Epithelial cell of proximal tubule (primary cell): ENCODE results near the gene OXCT2. TPM values are rescaled to one million over a fixed set of nuclear protein-coding genes. Genes with fewer than 3 reads are reported as not detected.
"Not testable (repeated sequence)": the region's sequence is repeated elsewhere in the genome, so short reads cannot be mapped to it uniquely, and the experiment has no call there.

Source experiments
- DNase-seq: peaks from one replicate; pipeline ENCODE4 v3.0.0-alpha.2; 2011; ENCODE audit warnings: low read depth
- H3K4me3 ChIP-seq: 2 replicates; pipeline ENCODE4 v1.5.1; 2011; ENCODE audit warnings: low read depth, mild to moderate bottlenecking, low read length
- total RNA-seq: library from RNA; depleted of rRNA; stranded (reverse); fragments of >200 nt; gene quantifications from 2 replicates; pipeline ENCODE4 v1.2.3, GENCODE V29; 2015
- TF ChIP-seq, protein P1 (sequence below): conservative IDR thresholded peaks from 2 replicates; pipeline ENCODE4 v1.5.1; 2012; ENCODE audit warnings: low read depth, mild to moderate bottlenecking, low read length

Gene OXCT2
- total RNA-seq, 1 donor from 2014 or later = 15.0 TPM

DNA sequence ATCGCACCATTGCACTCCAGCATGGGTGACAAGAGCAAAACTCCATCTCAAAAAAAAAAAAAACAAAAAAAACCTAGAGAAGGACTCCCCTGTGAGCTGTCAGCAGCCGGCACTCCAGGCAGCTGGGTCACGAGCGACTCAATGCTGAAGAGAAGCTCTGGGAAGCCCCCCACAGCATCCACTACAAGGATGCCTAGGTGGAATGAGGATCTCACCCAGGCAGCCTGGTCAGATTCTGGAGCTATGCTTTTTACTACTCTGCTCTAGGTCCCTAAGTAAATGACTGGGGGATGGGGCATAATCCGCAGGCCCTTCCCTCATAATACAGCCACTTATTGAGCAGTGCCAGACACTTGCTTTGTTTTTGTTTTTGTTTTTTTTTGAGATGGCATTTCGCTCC lies 11.0 kb upstream of the OXCT2 start:
- DNase-seq = no peak
- no peak overlapping the region for H3K4me3 ChIP-seq
- TF ChIP-seq, protein P1, sequence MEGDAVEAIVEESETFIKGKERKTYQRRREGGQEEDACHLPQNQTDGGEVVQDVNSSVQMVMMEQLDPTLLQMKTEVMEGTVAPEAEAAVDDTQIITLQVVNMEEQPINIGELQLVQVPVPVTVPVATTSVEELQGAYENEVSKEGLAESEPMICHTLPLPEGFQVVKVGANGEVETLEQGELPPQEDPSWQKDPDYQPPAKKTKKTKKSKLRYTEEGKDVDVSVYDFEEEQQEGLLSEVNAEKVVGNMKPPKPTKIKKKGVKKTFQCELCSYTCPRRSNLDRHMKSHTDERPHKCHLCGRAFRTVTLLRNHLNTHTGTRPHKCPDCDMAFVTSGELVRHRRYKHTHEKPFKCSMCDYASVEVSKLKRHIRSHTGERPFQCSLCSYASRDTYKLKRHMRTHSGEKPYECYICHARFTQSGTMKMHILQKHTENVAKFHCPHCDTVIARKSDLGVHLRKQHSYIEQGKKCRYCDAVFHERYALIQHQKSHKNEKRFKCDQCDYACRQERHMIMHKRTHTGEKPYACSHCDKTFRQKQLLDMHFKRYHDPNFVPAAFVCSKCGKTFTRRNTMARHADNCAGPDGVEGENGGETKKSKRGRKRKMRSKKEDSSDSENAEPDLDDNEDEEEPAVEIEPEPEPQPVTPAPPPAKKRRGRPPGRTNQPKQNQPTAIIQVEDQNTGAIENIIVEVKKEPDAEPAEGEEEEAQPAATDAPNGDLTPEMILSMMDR = no peak

DNA sequence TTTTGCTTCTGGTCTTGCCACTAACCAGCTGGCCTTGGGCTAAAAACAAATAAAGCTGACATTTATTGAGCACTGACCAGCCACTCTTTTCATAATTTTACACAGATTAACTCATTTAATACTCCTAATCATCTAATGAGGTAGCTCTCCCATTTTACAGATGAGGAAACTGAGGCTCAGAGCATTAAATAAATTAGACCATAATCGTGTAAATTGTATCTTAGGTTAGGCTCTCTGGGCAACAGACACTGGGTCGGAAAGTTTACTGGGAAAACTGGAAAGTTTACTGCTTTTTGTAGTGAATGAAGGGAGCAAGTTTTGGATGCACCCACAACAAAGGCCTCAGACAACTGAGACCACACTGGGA lies 10.2 kb upstream of the OXCT2 start:
- TF ChIP-seq, protein P1 = no peak
- H3K4me3 ChIP-seq = no peak overlapping the region
- DNase-seq = no peak

DNA sequence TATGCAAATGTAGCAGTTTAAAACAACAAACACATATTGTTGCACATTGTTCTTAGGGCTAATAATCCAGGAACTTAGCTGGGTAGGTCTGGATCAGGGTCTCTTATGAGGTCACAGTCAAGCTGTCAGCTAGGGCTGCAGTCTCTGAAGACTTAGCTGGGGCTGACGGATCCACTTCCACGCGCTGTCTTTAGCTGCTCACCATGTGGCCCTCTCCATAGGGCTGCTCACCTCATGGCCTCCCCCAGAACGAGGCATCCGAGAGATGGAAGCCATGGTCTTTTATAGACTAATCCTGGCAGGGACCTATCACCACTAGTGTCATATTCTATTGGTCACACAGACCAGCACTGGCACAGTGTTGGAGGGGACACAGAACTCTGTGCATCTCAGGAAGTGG lies 8.7 kb upstream of the OXCT2 start:
- TF ChIP-seq, protein P1 = no peak
- DNase-seq = no peak

DNA sequence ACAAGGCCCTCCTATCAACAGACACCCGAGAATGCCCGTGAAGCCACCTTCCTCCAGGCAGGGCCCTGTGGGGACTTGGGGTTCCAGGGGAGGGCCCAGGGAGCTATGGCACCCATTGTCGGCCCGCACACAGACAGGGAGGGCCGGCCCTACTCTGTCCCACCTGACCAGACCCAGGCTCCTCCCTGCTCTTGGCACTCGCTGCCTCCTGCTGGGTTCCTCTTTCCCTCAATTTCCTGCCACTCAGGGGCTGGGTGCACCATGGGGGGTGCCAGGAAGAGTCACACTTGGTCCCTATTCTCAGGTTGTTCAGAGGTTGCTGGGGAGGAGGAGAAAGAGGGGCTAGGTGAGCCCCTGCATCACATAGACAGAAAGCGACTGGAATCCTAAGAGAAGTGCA lies 8.0 kb upstream of the OXCT2 start:
- DNase-seq = no peak

More for the DNA sequence above, 8.7 kb upstream of the OXCT2 start:
- no peak overlapping the region for H3K4me3 ChIP-seq

DNA sequence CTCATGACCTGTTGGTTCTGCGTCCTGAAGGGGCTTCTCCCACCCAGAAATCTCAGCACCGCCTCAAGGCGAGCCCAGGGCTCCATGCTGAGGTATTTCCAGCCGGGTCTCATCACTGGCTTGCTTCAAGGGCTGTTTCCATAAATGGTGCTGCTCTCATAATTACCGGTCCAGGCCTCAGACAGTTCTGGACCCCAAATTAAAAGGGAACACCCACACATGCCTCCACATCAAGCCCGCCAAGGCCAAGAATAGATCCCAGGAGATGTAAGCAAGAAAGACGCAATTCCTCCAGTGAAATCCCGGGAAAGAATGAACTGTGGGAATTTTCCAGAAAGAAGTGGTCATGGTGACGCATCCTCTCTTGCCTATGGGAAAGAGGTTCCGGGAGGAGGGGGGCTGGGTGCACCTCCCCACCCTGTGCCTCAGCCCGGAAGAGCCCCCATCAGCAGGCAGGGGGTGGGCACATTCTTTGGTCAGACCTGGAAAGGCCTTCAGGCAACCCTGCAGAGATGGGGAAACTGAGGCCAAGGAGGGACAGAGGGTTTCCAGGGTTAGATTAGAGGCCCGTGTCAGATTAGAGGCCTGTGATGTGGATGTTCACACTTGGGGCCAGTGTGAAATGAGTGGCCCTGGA lies 7.4 kb upstream of the OXCT2 start:
- not testable (repeated sequence) for DNase-seq, H3K4me3 ChIP-seq

More for the DNA sequence above, 8.0 kb upstream of the OXCT2 start:
- TF ChIP-seq, protein P1 = no peak
- H3K4me3 ChIP-seq = no peak overlapping the region

DNA sequence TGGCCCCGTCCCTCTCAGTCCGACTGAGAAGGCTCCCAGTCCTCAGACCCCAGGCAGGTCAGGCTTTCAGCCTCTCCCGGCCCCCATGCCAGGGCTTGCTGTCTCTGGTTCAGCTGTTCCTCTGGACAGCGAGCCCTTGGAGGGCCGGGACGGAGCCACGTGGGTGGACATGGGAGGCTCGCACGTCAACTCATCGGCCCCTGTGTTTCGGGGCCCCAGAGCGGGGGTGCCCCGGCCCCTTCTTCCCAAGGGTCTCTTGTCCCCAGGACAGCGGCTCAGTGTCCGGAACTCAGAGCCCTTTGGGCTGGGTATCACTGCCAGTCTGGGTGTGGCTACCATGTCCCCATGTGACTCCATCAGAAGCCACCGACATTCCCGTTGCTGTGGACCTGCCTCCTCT lies 6.7 kb upstream of the OXCT2 start:
- DNase-seq, H3K4me3 ChIP-seq: not testable (repeated sequence)

DNA sequence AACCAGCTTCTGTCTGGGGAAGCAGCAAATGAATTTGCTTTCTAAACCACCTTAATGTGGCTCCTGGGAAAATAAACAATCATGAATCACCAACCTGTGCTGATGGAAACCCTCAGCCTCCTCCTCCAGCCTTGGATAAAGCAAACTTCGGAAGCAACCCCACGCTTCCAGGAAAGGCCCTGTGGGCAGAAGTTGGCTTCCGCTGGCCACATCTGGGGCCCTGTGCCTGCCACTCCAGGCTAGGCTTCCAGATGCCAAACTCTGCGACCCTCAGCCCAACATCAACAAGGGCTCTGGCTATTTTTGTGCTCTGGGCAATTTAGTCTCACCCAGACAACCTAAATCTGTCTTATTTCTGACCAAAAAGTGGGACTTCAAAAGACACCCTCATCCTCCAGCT lies 6.2 kb upstream of the OXCT2 start:
- TF ChIP-seq, protein P1 = no peak
- H3K4me3 ChIP-seq = no peak overlapping the region
- no peak for DNase-seq

DNA sequence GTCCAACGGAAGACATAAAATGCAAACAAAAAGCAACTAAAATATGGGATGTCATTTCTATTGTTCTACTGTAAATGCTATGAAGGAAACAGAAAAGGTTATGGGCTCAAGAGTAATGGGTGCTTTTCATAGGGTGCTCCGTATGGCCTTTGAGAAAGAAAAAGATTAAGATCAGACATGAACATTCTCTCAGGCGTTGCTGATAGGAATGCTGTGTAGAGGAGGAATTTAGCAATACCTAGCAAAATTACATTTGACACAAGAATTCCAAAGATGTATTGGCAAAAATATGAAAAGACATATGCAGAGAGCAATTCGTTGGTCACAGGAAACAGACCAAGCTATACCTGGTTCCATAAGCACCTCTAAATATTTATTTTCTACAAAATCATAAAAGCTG lies 5.7 kb upstream of the OXCT2 start:
- H3K4me3 ChIP-seq = no peak overlapping the region
- no peak for DNase-seq
- TF ChIP-seq, protein P1 = no peak
